ENCODE results near the gene BRF1.

DNA sequence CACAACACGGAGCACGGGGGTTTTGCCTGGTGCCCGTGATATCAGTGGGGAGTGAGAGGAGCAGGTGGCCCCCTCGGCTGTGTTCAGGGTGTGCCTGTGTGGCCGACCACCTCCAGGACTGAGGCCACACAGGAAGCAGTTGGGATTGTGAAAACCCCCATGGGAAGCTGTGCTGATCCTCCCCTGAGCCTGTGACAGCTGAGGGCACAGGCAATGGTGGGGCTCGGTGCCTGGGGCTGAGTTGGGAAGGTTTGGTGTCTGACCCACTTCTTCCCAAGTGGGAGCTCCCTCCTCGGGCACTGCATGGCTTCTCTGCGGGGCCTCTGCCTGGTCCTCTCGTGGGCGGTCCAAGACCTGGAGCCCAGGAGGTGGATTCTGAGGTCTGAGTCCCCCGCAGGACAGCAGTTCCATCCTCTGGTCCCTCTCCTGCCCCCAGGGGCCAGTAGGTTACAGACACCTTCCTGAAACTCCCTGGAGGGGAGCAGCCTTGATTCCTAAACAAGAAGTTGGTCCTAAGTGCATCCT is 31.6 kb upstream of the BRF1 start:
- no peak for TF ChIP-seq EZH2 (IDR thresholded peaks at IDR 0.05)
- TF ChIP-seq POLR2AphosphoS5 (IDR thresholded peaks at IDR 0.05; ENCODE audit: borderline replicate concordance, low read depth, low read length): no peak
- TF ChIP-seq FOXP2 (optimal IDR thresholded peaks at IDR 0.05; ENCODE audit: control extremely low read depth, extremely low read length, insufficient read depth): no peak

Data from SK-N-MC (cell line).